Type B pancreatic cell (in vitro differentiated cells): ENCODE measurements around the gene DLST. TPM values are rescaled to one million over a fixed set of nuclear protein-coding genes. Genes with fewer than 3 reads are reported as not detected.

Source experiments
- DNase-seq: peaks from one replicate; pipeline ENCODE4 v3.0.0; 2021; ENCODE audit warnings: mixed read lengths; ENCODE audit not compliant: unreplicated experiment; ENCODE audit errors: extremely low spot score
- H3K27ac Mint-ChIP-seq: 2 replicates; pipeline ENCODE4 v1.8.0; 2021; ENCODE audit warnings: mild to moderate bottlenecking, mixed read lengths
- H3K27me3 Mint-ChIP-seq: 2 replicates; pipeline ENCODE4 v1.8.0; 2021; ENCODE audit warnings: mixed read lengths
- H3K36me3 Mint-ChIP-seq: 2 replicates; pipeline ENCODE4 v1.8.0; 2021; ENCODE audit warnings: mixed read lengths
- H3K4me1 Mint-ChIP-seq: one replicate; pipeline ENCODE4 v1.8.0; 2021; ENCODE audit warnings: mixed read lengths; ENCODE audit not compliant: unreplicated experiment
- H3K4me3 Mint-ChIP-seq: 2 replicates; pipeline ENCODE4 v1.8.0; 2021; ENCODE audit warnings: mild to moderate bottlenecking, mixed read lengths
- H3K9me3 Mint-ChIP-seq: 2 replicates; pipeline ENCODE4 v1.8.0; 2021; ENCODE audit warnings: mixed read lengths
- CTCF ChIP-seq: fragments of 200-600 bp; sonication (generic); conservative IDR thresholded peaks from 2 replicates; pipeline ENCODE4 v1.5.0; 2021; ENCODE audit warnings: antibody characterized with exemption, mild to moderate bottlenecking
- total RNA-seq: library from RNA; stranded (reverse); gene quantifications from 2 replicates; pipeline ENCODE4 v1.2.1, GENCODE V29; 2021; ENCODE audit warnings: low replicate concordance

Gene DLST
- total RNA-seq, 1 donor from 2014 or later = 97.2 TPM

GRCh38 chr14:74866708-74867389 lies 14.9 kb upstream of the DLST start:
- H3K36me3 Mint-ChIP-seq = no peaks in the 10 kb centered on the region
- TF ChIP-seq CTCF = no peak
- H3K4me1 Mint-ChIP-seq = no peaks in the 10 kb centered on the region
- no peak overlapping the region for H3K4me3 Mint-ChIP-seq
- H3K27me3 Mint-ChIP-seq = peaks cover 13% of the 10 kb centered on the region
- no peak for DNase-seq
- H3K27ac Mint-ChIP-seq = no peak overlapping the region
- H3K9me3 Mint-ChIP-seq = no peaks in the 10 kb centered on the region

GRCh38 chr14:74867673-74868072 lies 14.0 kb upstream of the DLST start:
- H3K9me3 Mint-ChIP-seq = no peaks in the 10 kb centered on the region
- no peak overlapping the region for H3K4me3 Mint-ChIP-seq
- peaks cover 13% of the 10 kb centered on the region for H3K27me3 Mint-ChIP-seq
- TF ChIP-seq CTCF = no peak
- no peaks in the 10 kb centered on the region for H3K36me3 Mint-ChIP-seq
- no peak overlapping the region for H3K27ac Mint-ChIP-seq
- H3K4me1 Mint-ChIP-seq = no peaks in the 10 kb centered on the region
- DNase-seq = no peak

- DNase-seq = no peak
- H3K27ac Mint-ChIP-seq = no peak overlapping the region
- H3K9me3 Mint-ChIP-seq = no peaks in the 10 kb centered on the region
- peaks cover 13% of the 10 kb centered on the region for H3K27me3 Mint-ChIP-seq
- no peak overlapping the region for H3K4me3 Mint-ChIP-seq
- no peaks in the 10 kb centered on the region for H3K36me3 Mint-ChIP-seq
- no peak for TF ChIP-seq CTCF
- no peaks in the 10 kb centered on the region for H3K4me1 Mint-ChIP-seq
Observed at GRCh38 chr14:74868739-74869138, 13.0 kb upstream of the DLST start.

DNA sequence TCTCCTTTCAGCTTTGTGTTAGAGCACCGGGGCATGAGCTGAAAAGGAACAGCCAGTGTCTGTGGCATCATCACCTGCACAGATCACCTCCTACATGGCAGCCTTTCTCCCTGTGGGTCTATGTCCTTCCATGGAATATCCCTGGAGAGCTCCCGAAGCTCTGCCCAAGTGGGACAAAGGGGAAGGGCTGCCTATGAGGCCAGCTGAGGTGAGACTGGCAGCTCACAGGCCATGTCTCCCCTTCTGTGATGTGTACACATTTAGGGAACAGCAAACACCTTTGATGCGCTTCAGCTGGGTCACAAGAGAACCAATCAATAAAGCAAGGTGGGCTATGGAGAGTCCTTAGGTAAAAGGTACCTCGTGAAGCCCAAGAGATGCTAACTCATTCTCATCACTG lies 9.9 kb upstream of the DLST start:
- DNase-seq = no peak
- no peak for TF ChIP-seq CTCF
- H3K4me3 Mint-ChIP-seq = no peak overlapping the region
- H3K27ac Mint-ChIP-seq = no peak overlapping the region
- no peaks in the 10 kb centered on the region for H3K36me3 Mint-ChIP-seq
- no peaks in the 10 kb centered on the region for H3K4me1 Mint-ChIP-seq
- H3K27me3 Mint-ChIP-seq = peaks cover 7% of the 10 kb centered on the region
- no peaks in the 10 kb centered on the region for H3K9me3 Mint-ChIP-seq

DNA sequence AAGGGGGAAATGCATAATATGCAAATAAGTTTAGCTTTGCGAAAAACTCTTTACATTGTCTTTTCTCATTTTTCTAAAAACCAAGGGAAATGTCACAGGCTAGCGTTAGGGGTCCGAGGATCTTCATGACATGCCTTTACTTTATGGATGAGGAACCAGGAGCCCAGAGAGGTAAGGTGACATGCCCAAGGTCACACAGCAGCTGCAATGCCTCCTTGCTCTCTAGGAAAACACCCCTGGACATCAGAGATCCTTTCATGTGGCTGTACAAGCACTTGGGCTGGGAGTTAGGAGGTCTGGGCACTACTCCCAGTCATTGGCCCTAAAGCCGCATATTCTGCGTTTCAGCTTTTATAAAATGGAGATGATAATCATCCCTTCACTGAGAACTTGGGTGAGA lies 6.5 kb upstream of the DLST start:
- no peak for DNase-seq
- H3K27ac Mint-ChIP-seq = no peak overlapping the region
- no peaks in the 10 kb centered on the region for H3K36me3 Mint-ChIP-seq
- H3K27me3 Mint-ChIP-seq = peaks cover 3% of the 10 kb centered on the region
- peaks cover 6% of the 10 kb centered on the region for H3K4me1 Mint-ChIP-seq
- no peak overlapping the region for H3K4me3 Mint-ChIP-seq
- H3K9me3 Mint-ChIP-seq = no peaks in the 10 kb centered on the region
- no peak for TF ChIP-seq CTCF
